HEK293T (cell line): Measurements from ENCODE around the gene FOXL2NB.

Experiments used
- BHLHE40 ChIP-seq: fragments of 450-650 bp; IDR thresholded peaks from 2 replicates; pipeline ENCODE4 v1.6.1; 2016; ENCODE audit warnings: mild to moderate bottlenecking, moderate library complexity, borderline replicate concordance
- FOXK2 ChIP-seq: fragments of 450-650 bp; IDR thresholded peaks from 2 replicates; pipeline ENCODE4 v1.6.1; 2016; ENCODE audit warnings: mild to moderate bottlenecking
- L3MBTL2 ChIP-seq: fragments of 450-650 bp; conservative IDR thresholded peaks from 2 replicates; pipeline ENCODE4 v1.6.1; 2016; ENCODE audit warnings: mild to moderate bottlenecking
- LEF1 ChIP-seq: fragments of 450-650 bp; IDR thresholded peaks from 2 replicates; pipeline ENCODE4 v1.6.1; 2017; ENCODE audit warnings: mild to moderate bottlenecking, borderline replicate concordance
- SP1 ChIP-seq: fragments of 450-650 bp; IDR thresholded peaks from 2 replicates; pipeline ENCODE4 v1.6.1; 2017
- ZNF384 ChIP-seq: fragments of 450-650 bp; IDR thresholded peaks from 2 replicates; pipeline ENCODE4 v1.6.1; 2016

GRCh38 chr3:138915503-138916498, 31.2 kb upstream of the FOXL2NB start:
- TF ChIP-seq LEF1 (no peak), ZNF384 (no peak), SP1 (no peak), BHLHE40 (no peak), L3MBTL2 (no peak), FOXK2 (no peak)
